Mesothelial cell of epicardium (in vitro differentiated cells): ENCODE measurements around the gene OPRL1. TPM values are rescaled to one million over a fixed set of nuclear protein-coding genes. Genes with fewer than 3 reads are reported as not detected.

Source experiments
- DNase-seq, 2 experiments: peaks; one replicate each; pipeline ENCODE4 v3.0.0; 2021; ENCODE audit warnings: low spot score in 2 of 2; ENCODE audit not compliant: unreplicated experiment in 2 of 2
- H3K27ac Mint-ChIP-seq: 2 replicates; pipeline ENCODE4 v1.8.0; 2021; ENCODE audit warnings: mixed read lengths
- H3K27me3 Mint-ChIP-seq: 2 replicates; pipeline ENCODE4 v1.8.0; 2021; ENCODE audit warnings: low read depth, mixed read lengths
- H3K36me3 Mint-ChIP-seq: 2 replicates; pipeline ENCODE4 v1.8.0; 2021; ENCODE audit warnings: mixed read lengths
- H3K4me1 Mint-ChIP-seq: 2 replicates; pipeline ENCODE4 v1.8.0; 2021; ENCODE audit warnings: mixed read lengths
- H3K4me3 Mint-ChIP-seq: 2 replicates; pipeline ENCODE4 v1.8.0; 2021; ENCODE audit warnings: mild to moderate bottlenecking, moderate library complexity, mixed read lengths
- H3K9me3 Mint-ChIP-seq: 2 replicates; pipeline ENCODE4 v1.8.0; 2021; ENCODE audit warnings: mixed read lengths
- CTCF ChIP-seq: fragments of 200-600 bp; sonication (generic); IDR thresholded peaks from one replicate; pipeline ENCODE4 v1.5.0; 2021; ENCODE audit warnings: antibody characterized with exemption; ENCODE audit not compliant: unreplicated experiment
- total RNA-seq: library from RNA; stranded (reverse); gene quantifications from 3 replicates; pipeline ENCODE4 v1.2.1, GENCODE V29; 2021

Gene OPRL1
- total RNA-seq, 1 donor from 2014 or later, result 2.5 TPM

GRCh38 chr20:64079273-64080012 lies 439 bp upstream of the OPRL1 start, which contains the start of gene RGS19:
Gene RGS19, minus strand, starts transcription at chr20:64079518. Its CDS starts 2,632 bp downstream, at chr20:64076886.
- peak; percentile 58 to 73 for DNase-seq
- Mint-ChIP-seq H3K4me1 (peaks cover 17% of the 10 kb centered on the region), H3K9me3 (no peaks in the 10 kb centered on the region), H3K27ac (no peak within 1 kb of the TSS), H3K4me3 (peak within 1 kb of the TSS; percentile 71), H3K27me3 (peaks cover 37% of the 10 kb centered on the region), H3K36me3 (no peaks in the 10 kb centered on the region)
- TF ChIP-seq CTCF, result no peak

GRCh38 chr20:64080813-64081623 lies 1.1 kb downstream of the OPRL1 start:
- Mint-ChIP-seq H3K4me1 (peaks cover 18% of the 10 kb centered on the region), H3K27me3 (peaks cover 52% of the 10 kb centered on the region), H3K36me3 (no peaks in the 10 kb centered on the region), H3K27ac (no peak overlapping the region), H3K9me3 (no peaks in the 10 kb centered on the region), H3K4me3 (peak overlapping the region; percentile 71)
- no peak for TF ChIP-seq CTCF
- DNase-seq, result no peak

- no peak for DNase-seq
- H3K4me3 Mint-ChIP-seq, result peak overlapping the region; percentile 38
- H3K27ac Mint-ChIP-seq, result no peak overlapping the region
- no peaks in the 10 kb centered on the region for H3K9me3 Mint-ChIP-seq
- peaks cover 58% of the 10 kb centered on the region for H3K27me3 Mint-ChIP-seq
- no peaks in the 10 kb centered on the region for H3K36me3 Mint-ChIP-seq
- H3K4me1 Mint-ChIP-seq, result peaks cover 18% of the 10 kb centered on the region
- no peak for TF ChIP-seq CTCF
Observed at GRCh38 chr20:64081624-64081964, 1.7 kb downstream of the OPRL1 start.

GRCh38 chr20:64082126-64082731 lies 2.3 kb downstream of the OPRL1 start:
- no peak for TF ChIP-seq CTCF
- peaks cover 61% of the 10 kb centered on the region for H3K27me3 Mint-ChIP-seq
- DNase-seq, result no peak
- peak overlapping the region; percentile 45 for H3K4me3 Mint-ChIP-seq
- no peak overlapping the region for H3K27ac Mint-ChIP-seq
- H3K4me1 Mint-ChIP-seq, result peaks cover 18% of the 10 kb centered on the region
- no peaks in the 10 kb centered on the region for H3K9me3 Mint-ChIP-seq
- no peaks in the 10 kb centered on the region for H3K36me3 Mint-ChIP-seq

GRCh38 chr20:64082820-64083377 lies 3.0 kb downstream of the OPRL1 start:
- Mint-ChIP-seq H3K9me3 (no peaks in the 10 kb centered on the region), H3K27me3 (peaks cover 66% of the 10 kb centered on the region), H3K4me3 (peak overlapping the region; percentile 60), H3K27ac (no peak overlapping the region), H3K36me3 (no peaks in the 10 kb centered on the region), H3K4me1 (peaks cover 18% of the 10 kb centered on the region)
- no peak for TF ChIP-seq CTCF
- DNase-seq, result no peak
